Cortex of kidney (tissue), 1 donor: ENCODE measurements around the gene CDC23.
"Not testable (repeated sequence)": the region's sequence is repeated elsewhere in the genome, so short reads cannot be mapped to it uniquely, and the experiment has no call there.

Experiments used
- DNase-seq: peaks from one replicate; lab custom pipeline; 2025; lab: John Stamatoyannopoulos, UW

The CDC23 gene, protein sequence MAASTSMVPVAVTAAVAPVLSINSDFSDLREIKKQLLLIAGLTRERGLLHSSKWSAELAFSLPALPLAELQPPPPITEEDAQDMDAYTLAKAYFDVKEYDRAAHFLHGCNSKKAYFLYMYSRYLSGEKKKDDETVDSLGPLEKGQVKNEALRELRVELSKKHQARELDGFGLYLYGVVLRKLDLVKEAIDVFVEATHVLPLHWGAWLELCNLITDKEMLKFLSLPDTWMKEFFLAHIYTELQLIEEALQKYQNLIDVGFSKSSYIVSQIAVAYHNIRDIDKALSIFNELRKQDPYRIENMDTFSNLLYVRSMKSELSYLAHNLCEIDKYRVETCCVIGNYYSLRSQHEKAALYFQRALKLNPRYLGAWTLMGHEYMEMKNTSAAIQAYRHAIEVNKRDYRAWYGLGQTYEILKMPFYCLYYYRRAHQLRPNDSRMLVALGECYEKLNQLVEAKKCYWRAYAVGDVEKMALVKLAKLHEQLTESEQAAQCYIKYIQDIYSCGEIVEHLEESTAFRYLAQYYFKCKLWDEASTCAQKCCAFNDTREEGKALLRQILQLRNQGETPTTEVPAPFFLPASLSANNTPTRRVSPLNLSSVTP

GRCh38 chr5:138213161-138214029 lies at the start of gene CDC23:
Gene CDC23 (minus strand): TSS chr5:138213323. CDS start chr5:138213312, 11 bp downstream.
- DNase-seq, result peak; percentile 10

GRCh38 chr5:138258704-138259292 lies 45.7 kb upstream of the CDC23 start:
- no peak for DNase-seq

DNA sequence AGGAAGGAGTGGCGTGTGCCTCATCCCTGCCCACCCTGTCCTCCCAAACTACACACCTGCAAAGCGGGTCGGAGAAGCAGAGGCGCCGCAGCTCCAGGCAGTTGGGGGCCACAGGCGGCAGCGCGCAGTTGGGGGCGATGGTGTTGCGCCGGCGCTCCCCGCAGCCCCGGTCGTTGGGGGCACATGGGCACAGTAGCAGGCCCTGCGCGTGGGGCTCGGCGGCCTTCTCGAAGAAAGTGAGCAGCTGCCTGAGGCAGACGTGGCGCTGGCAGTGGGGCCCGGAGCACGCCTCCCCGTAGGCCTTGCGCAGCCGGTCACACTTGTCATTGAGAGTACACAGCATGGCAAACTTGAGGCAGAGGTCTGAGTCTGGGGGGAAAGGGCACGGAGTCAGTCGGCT lies 44.5 kb upstream of the CDC23 start:
- no peak for DNase-seq

DNA sequence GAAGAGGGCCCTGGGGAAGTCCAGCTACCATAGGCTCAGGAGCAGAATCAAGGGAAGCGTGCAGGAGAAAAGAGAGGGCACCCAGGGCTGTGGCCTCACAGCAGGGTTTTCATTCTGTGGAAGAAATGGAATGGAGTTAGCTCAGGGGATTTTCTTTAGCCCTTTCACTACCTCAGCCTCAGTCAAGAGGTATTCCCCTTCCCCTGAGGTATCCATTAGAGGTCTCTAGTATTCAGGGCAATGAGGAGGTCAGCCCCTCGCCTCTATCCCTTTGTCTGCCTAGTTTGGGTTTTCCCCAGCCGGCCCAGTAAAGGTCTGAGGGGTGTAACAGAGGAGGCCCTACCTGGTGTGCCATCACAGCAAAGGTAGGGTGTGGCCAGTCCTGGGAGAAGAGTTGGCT lies 39.8 kb upstream of the CDC23 start:
- no peak for DNase-seq

DNA sequence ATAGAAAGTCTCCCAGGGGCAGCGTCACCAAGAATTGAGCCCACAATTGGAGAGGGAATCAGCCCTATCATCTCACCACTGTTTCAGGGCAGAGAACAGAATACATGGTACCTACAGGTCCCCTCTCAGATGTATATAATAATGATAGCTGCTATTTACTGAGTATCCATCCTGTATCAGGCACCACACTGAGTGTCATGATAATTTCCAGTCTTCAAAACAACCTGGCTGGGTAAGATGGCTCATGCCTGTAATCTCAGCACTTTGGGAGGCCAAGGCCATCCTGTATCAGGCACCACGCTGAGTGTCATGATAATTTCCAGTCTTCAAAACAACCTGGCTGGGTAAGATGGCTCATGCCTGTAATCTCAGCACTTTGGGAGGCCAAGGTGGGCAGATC lies 34.7 kb upstream of the CDC23 start:
- DNase-seq, result not testable (repeated sequence)

DNA sequence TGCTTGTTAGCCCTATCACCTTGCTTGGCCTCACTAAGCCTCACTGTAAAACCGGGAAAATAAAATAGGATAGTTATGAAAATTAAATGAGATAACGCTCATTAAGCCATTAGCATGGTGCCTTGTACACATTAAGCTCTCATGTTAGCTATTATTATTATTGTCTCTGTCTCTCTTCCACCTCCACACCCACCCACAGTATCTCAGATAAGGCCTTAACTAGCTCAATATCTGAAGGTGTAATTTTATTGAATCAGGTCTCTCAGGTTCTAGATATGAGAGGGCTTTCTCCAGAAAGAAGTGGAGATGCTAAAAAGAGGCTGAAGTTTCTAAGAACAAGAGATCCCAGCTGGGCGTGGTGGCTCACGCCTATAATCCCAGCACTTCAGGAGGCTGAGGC lies 33.7 kb upstream of the CDC23 start:
- DNase-seq, result no peak

- no peak for DNase-seq
Observed at GRCh38 chr5:138246334-138246733, 33.2 kb upstream of the CDC23 start.

GRCh38 chr5:138245717-138246116 lies 32.6 kb upstream of the CDC23 start:
- DNase-seq, result no peak

- no peak for DNase-seq
Observed at GRCh38 chr5:138243794-138244193, 30.7 kb upstream of the CDC23 start.

GRCh38 chr5:138241688-138242571 lies 28.8 kb upstream of the CDC23 start:
- no peak for DNase-seq

DNA sequence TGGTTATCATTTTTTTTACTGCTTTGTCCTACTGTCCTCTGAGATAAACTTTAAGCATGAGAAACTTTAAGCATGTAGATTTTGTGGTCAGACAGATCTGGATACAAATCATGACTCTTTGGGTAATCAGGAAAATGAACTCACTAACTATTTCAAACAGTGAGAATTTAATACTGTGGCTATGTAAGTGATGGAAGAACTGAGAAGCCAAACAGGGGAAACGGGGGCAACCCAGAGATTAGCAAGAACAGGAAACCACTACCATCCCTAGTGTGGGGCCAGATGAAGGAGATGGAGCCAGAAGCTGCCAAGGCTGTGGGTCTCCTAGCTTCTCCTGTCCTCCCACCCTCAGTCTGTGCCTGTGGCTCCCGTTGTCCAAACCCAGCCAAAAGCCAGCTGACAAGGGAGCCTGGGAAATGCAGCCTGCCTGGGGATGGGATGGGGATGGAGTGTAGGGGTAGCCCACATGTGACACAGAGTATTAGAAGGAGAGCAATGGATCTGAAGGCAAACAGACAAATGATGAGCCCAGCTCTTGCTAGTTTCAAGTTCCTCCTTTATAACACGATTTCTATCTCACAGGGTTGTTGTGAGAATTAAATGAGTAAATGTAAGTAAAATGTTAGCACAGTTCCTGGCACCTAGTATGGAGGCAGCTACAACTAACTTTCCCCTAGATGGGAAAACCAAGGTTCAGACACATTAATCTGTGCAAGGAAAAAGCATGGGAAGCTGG lies 27.7 kb upstream of the CDC23 start:
- no peak for DNase-seq

DNA sequence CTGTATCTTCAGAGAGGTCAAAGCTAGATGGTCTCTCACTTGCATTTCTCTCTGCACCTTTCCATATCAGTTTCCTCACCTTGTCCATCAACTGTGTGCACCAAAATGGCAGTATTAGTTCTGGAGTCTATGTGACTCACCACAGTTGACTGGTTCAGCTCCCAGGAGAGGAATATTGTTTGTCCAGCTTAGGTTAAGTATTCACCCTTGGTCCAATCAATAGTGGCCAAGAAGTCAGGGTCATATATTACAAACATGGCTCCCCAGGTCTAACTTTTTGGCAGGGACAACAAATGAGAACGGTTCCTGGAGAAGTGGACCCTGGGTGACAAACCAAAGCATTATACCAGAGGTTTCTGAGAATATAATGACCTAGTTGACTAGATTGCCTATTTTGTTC lies 24.9 kb upstream of the CDC23 start:
- no peak for DNase-seq

DNA sequence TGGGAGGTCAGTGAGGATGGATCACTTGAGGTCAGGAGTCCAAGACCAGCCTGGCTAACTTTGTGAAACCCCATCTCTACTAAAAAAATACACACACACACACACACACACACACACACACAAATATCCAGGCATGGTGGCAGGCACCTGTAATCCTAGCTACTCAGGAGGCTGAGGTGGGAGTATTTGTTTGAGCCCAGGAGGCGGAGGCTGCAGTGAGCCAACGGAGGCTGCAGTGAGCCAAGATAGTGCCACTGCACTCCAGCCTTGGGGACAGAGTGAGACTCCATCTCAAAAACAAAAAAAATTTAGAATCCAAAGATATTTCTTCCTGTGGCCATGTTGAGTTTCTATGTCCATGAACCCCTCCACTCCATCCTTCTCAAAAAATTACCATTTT lies 21.5 kb upstream of the CDC23 start:
- DNase-seq, result no peak

DNA sequence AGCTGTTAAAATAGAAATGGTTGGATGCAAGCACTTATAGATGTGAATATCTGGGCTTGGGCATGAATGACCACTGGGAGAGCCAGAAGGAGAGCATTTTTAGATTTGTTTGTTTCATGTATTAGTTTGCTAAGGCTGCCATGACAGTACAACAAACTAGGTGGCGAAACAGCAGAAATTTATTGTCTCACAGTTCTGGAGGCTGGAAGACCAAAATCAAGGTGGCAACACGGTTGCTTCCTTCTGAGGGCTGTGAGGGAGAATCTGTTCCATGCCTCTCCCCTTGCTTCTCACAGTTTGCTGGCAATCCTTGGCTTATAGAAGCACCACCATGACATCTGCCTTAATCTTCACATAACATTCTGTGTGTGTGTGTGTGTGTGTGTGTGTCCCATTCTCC lies 20.2 kb upstream of the CDC23 start:
- DNase-seq, result no peak

DNA sequence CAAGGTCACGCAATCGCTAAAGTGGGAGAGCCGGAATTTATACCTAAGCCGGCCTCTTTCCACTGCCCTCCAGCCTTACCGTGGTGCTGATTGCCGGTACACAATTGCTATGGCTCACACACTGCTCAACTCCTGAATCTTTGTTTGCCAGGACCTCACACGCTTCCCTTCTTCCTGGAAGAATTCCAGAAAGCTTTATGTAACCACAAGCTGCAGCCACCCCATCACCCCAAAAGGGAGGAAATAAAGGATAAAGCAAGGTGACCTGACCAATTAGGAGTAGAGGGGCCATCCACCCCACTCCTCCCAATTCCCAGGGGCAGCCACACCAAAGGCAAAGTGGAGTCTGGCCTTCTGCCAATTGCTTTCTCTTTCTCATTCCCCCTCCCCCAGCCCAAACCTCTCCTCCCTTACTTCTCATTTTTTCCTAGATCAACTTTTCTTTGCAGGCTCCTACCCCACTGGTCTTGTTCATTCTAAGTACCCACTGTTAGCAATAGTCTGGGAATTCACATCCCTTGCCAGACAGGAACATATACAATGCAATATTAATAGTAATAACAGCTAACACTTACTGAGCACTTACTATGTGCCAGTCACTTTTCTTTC lies 18.0 kb upstream of the CDC23 start:
- no peak for DNase-seq

- no peak for DNase-seq
Observed at GRCh38 chr5:138230261-138230660, 17.1 kb upstream of the CDC23 start.

DNA sequence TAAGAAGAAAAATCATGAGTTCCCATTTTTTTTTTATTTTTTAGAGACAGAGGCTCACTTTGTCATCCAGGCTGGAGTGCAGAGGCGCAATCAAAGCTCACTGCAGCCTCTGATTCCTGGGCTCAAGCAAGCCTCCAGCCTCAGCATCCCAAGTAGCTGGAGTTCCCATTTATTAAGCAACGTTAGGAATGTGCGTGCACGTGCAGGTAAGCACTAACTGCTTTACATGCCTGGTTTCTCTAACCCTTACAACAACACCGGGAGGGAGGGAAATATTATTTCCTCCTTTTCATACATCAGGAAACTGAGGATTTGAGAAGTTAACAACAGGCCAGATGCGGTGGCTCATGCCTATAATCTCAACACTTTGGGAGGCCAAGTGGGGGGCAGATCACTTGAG lies 16.3 kb upstream of the CDC23 start:
- DNase-seq, result no peak

- no peak for DNase-seq
Observed at GRCh38 chr5:138226910-138227309, 13.8 kb upstream of the CDC23 start.

GRCh38 chr5:138224712-138225111 lies 11.6 kb upstream of the CDC23 start:
- DNase-seq, result no peak

- no peak for DNase-seq
Observed at GRCh38 chr5:138223532-138223931, 10.4 kb upstream of the CDC23 start.
